ENCODE measurements around the gene PPP1R12B.
"Not testable (repeated sequence)": the region's sequence is repeated elsewhere in the genome, so short reads cannot be mapped to it uniquely, and the experiment has no call there.

PPP1R12B gene

DNA sequence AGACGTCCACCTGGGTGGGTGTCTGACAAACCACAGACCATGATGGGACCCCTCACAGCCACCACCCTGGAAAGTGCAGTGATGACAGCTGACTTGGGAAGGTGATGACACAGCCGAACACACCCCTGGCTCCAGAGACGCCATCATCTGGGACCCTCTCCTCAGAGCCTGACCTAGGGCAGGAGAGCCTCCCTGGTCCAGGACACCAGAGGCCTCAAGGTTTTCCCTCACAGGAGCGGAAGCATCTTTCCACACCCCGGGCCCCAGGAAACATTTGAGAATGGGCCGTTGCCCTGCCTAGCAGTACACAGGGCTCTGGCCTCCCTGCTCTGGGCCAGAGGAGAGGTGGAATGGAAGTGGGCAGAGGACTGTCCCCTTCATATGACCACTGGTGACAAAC is 282.0 kb downstream of the PPP1R12B start:
- DNase-seq (ENCODE audit: low spot score), result no peak

DNA sequence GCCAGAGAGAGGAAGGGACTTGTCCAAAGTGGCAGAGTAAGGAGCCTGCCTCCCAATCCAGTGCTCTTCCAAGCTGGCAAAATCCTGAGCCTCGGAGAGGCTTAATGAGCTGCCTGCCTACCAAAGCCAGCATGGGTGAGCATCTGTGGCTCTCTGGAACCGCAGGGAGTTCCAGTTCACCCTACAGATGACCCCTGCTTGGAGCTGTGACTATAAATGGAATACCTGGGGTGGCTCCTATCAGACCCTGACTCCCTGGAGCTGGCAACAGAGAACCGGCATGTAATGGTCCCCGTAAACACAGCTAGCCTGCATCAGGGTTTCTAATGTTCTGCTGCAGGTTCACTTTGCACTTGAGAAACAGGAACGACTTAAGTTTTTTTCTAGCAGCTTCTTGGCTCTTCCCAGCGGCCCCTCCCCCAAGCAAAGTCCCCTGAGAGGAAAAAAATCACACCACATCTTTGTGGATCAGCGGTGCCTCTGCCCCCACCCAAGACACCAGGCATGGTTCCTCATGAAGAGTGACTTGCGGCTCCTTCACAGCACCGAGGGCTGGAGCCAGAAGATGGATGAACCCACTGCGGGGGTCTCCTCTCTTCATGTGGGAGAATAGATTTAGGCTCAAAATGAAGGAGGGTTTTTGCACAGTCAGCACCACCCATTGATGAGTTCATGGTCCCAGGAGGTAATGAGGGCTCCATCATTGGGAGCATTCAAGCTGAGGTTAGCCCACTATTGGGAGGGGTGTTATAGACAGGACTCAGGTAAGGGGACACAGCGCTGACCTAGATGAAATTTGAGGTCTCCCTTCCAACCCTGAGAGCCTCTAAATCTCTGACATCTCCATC is 282.8 kb downstream of the PPP1R12B start:
- DNase-seq (ENCODE audit: low spot score), result no peak

GRCh38 chr1:202632241-202632640 is 283.7 kb downstream of the PPP1R12B start:
- no peak for DNase-seq (ENCODE audit: low spot score)

- DNase-seq (ENCODE audit: low spot score), result not testable (repeated sequence)
Observed at GRCh38 chr1:202636171-202636570, 287.7 kb downstream of the PPP1R12B start.

DNA sequence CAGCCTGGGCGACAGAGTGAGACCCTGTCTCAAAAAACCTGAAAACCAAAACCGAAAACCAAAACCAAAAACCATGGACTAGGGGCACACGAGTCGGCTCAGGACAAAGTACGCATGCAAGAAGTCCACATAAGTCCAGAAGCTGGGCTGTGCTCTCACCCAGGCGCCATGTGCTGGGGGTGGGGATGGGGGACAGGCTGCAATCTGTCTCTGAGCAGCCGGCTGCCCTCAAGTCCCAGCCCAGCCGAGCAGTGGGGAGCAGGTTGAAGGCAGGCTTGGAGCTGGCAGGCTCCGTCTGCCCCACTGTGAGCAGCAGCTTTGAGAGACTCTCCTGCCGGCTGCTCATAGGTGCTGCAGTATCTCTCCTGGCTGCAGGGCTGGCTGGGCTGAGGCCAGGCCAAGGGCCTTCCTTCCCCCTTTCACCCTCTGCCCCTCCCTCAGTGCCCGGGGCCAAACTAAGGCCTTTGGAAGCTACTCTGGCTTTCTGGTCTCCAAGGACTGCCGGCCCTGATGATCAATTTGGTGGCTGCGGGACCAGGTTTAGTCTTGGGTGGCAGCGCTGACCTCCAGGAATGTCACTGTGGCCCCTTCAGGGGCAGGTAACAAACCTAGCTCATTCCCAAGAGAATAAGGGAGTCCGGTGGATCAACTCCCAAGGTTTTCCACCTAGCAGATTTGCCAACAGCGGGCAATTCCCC is 289.0 kb downstream of the PPP1R12B start:
- not testable (repeated sequence) for DNase-seq (ENCODE audit: low spot score)

DNA sequence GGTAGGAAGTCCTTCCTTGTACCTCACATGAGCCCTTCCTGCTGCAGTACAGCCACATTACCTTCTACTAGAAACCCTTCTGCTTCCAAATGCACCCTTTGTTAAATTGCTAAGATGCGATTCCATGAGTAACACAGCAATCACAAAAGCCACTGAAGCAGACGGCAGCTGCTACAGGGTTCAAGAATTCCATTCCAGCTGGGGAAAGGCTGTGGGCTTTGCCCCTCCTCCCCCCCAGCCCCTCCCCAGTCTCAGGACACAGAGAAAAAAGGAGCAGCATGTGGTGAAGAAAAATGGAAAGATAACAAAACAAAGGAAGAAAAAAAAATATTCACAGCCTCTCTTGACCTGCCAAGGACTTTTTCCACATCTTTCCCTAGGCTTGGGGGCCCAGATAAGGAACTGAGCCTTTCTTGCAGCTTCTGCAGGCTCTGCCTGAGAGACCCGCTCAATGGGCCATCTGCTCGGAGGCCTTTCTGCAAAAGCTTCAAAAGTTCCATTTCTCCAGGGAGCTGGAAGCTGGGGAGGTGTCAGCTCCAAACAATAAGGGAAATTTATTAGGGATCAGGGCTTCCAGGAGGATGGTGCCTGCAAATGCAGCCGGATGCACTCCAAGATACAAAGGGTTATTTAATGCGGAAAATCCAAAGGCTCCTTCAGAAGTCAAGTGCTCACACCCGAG is 289.7 kb downstream of the PPP1R12B start:
- no peak for DNase-seq (ENCODE audit: low spot score)

GRCh38 chr1:202638701-202639305 is 290.3 kb downstream of the PPP1R12B start:
- not testable (repeated sequence) for DNase-seq (ENCODE audit: low spot score)

DNA sequence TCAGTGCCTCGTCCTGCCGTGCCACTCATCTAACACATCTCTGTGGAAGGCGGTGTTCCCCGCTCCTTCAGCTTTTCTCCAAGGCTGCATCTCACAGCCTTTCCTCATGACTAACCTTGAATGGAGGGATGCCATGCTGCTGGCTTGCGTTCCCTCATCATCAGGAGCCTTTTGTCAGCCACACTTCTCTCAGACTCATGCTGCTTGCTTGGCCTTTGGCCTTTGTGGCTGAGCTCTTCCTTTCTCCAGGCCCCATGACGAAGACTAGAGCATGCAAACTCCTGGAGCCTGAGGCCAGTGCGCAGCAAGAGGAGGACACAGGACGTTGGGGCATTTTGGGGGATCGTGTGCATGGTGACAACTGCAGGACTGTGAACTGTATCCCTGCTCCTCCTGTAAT is 291.0 kb downstream of the PPP1R12B start:
- no peak for DNase-seq (ENCODE audit: low spot score)

DNA sequence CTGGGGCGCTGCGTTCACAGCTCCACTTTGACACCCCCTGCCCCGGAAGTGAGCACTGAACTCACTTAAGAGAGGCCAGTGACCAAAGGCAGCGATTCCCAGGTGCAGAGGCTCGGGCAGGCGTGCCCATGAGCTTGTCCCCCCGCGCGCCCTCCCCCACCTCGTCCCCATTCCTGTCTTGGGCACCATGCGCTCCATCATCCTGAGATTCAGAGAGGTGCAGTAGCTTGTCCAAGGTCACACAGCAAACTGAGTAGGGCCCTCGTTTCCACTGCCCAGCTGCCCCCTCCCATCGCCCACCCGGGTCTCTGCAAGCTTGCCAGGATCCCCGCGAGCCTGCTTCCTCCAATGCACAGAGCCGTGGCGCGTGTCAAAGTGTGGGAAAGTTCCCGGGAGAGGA is 293.7 kb downstream of the PPP1R12B start:
- no peak for DNase-seq (ENCODE audit: low spot score)
